SK-N-SH treated with all-trans-retinoic acid at 6 μM for 48 hours (cell line): ENCODE results near the gene GOLGA1.

Source experiments
- BACH2 ChIP-seq: fragments of 250-450 bp; sonication (Bioruptor Pico); IDR thresholded peaks from 2 replicates; pipeline ENCODE4 v1.9.0; 2021; ENCODE audit warnings: mild to moderate bottlenecking, borderline replicate concordance
- ISL1 ChIP-seq: fragments of 250-450 bp; sonication (Bioruptor Pico); IDR thresholded peaks from 2 replicates; pipeline ENCODE4 v2.1.2; 2022; ENCODE audit warnings: mild to moderate bottlenecking, moderate library complexity
- PATZ1 ChIP-seq: fragments of 250-450 bp; sonication (Bioruptor Pico); IDR thresholded peaks from 2 replicates; pipeline ENCODE4 v1.8.0; 2020; ENCODE audit warnings: mild to moderate bottlenecking, moderate library complexity, borderline replicate concordance
- POU6F1 ChIP-seq: fragments of 250-450 bp; sonication (Bioruptor Pico); IDR thresholded peaks from 2 replicates; pipeline ENCODE4 v1.8.0; 2021; ENCODE audit warnings: low read depth, mild to moderate bottlenecking, moderate library complexity, borderline replicate concordance
- PPARA ChIP-seq: fragments of 250-450 bp; sonication (Bioruptor Pico); IDR thresholded peaks from 2 replicates; pipeline ENCODE4 v1.5.0; 2020; ENCODE audit warnings: mild to moderate bottlenecking, borderline replicate concordance
- RARB ChIP-seq: fragments of 250-450 bp; sonication (Bioruptor Pico); IDR thresholded peaks from 2 replicates; pipeline ENCODE4 v1.8.0; 2021; ENCODE audit warnings: mild to moderate bottlenecking, moderate library complexity
- SNAI2 ChIP-seq: fragments of 250-450 bp; sonication (Bioruptor Pico); IDR thresholded peaks from 2 replicates; pipeline ENCODE4 v1.5.0; 2020; ENCODE audit warnings: mild to moderate bottlenecking, moderate library complexity
- TSHZ2 ChIP-seq: fragments of 250-450 bp; sonication (Bioruptor Pico); IDR thresholded peaks from 2 replicates; pipeline ENCODE4 v1.5.0; 2020; ENCODE audit warnings: mild to moderate bottlenecking, moderate library complexity
- ZFP3 ChIP-seq: fragments of 250-450 bp; sonication (Bioruptor Pico); IDR thresholded peaks from 2 replicates; pipeline ENCODE4 v1.5.0; 2020; ENCODE audit warnings: mild to moderate bottlenecking, moderate library complexity
- ZFP30 ChIP-seq: fragments of 450-650 bp; formaldehyde crosslinking; IDR thresholded peaks from 2 replicates; pipeline ENCODE4 v1.5.0; 2022; ENCODE audit warnings: mild to moderate bottlenecking, moderate library complexity
- ZNF70 ChIP-seq: fragments of 450-650 bp; formaldehyde crosslinking; IDR thresholded peaks from 2 replicates; pipeline ENCODE4 v1.5.0; 2020; ENCODE audit warnings: mild to moderate bottlenecking, moderate library complexity

GRCh38 chr9:124964056-124964455 lies 23.2 kb upstream of the GOLGA1 start:
- TF ChIP-seq POU6F1 = no peak
- TF ChIP-seq ISL1 = no peak
- no peak for TF ChIP-seq PPARA (CRISPR knock-in tag)
- TF ChIP-seq ZFP30 (CRISPR knock-in tag) = no peak
- TF ChIP-seq ZNF70 = no peak
- TF ChIP-seq SNAI2 (CRISPR knock-in tag) = no peak
- no peak for TF ChIP-seq PATZ1
- TF ChIP-seq RARB = no peak
- TF ChIP-seq TSHZ2 = no peak
- no peak for TF ChIP-seq BACH2 (CRISPR knock-in tag)
- TF ChIP-seq ZFP3 = no peak
